Prostate gland (tissue), 2 donors: ENCODE measurements around the gene AMACR.

ENCODE experiments used
- POLR2A ChIP-seq: fragments of 450-650 bp; IDR thresholded peaks from one replicate; pipeline ENCODE4 v1.6.1; 2016; ENCODE audit warnings: antibody characterized with exemption, mild to moderate bottlenecking
- TF ChIP-seq, protein P1 (sequence below), 4 experiments: fragments of 200-600 bp in 2 of 4; fragments of 450-650 bp in 2 of 4; sonication (generic) in 2 of 4; IDR thresholded peaks; 1 replicate in 3 of 4; 2 replicates in 1 of 4; pipeline ENCODE4 v1.5.1; 2016 to 2019; ENCODE audit warnings: antibody characterized with exemption in 4 of 4, mild to moderate bottlenecking in 2 of 4, moderate library complexity in 2 of 4

DNA sequence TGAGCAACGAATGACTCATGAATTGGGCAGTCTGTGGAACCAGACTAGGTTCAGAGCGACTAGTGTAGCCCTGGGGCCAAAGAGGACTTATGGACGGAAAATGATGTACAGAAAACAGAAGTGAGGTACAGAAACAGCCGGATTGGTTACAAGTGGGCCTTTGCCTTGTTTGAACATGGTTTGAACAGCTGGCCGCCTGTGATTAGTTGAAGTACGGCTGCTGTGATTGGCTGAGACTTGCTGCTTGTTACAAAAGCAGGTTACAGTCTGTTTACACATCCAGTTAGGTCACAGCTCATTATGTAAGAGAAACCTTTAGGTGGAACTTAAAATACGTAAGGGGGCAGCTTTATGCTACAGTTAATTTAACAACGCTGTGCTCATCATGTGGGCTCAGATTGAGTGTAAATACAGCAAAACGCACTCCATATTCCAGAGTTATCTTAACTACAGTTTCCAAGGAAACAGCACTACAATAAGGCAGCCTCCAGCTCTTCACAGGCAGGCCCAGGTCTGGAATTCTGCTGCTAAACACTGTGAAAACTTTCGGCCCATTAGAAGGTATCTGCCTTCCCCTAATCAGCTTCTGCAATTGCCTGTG lies 6.5 kb downstream of the AMACR start:
- TF ChIP-seq, protein P1, sequence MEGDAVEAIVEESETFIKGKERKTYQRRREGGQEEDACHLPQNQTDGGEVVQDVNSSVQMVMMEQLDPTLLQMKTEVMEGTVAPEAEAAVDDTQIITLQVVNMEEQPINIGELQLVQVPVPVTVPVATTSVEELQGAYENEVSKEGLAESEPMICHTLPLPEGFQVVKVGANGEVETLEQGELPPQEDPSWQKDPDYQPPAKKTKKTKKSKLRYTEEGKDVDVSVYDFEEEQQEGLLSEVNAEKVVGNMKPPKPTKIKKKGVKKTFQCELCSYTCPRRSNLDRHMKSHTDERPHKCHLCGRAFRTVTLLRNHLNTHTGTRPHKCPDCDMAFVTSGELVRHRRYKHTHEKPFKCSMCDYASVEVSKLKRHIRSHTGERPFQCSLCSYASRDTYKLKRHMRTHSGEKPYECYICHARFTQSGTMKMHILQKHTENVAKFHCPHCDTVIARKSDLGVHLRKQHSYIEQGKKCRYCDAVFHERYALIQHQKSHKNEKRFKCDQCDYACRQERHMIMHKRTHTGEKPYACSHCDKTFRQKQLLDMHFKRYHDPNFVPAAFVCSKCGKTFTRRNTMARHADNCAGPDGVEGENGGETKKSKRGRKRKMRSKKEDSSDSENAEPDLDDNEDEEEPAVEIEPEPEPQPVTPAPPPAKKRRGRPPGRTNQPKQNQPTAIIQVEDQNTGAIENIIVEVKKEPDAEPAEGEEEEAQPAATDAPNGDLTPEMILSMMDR (IDR thresholded peaks at IDR 0.05) = no peak
- TF ChIP-seq POLR2A = no peak
